ENCODE results near the gene NEU4. TPM values are rescaled to one million over a fixed set of nuclear protein-coding genes. Genes with fewer than 3 reads are reported as not detected.
A peak's percentile ranks its signal among the peaks of the same experiment; 100 is the strongest.

The NEU4 gene
- total RNA-seq, 1 experiment from 2014 or later: 0.70 TPM

GRCh38 chr2:241864850-241865213 lies 55.8 kb downstream of the NEU4 start:
- Histone ChIP-seq H4K91ac (ENCODE audit: insufficient read length, low read depth, low read length) (no peak overlapping the region), H3K4me2 (ENCODE audit: insufficient read depth, insufficient read length, low read length) (no peak overlapping the region), H3K14ac (ENCODE audit: insufficient read depth, low read length) (no peak overlapping the region), H4K8ac (replicated peaks; ENCODE audit: insufficient read length, low read depth, low read length) (peak overlapping the region; percentile 60), H2AK5ac (ENCODE audit: insufficient read length, low read length) (no peak overlapping the region), H3T11ph (ENCODE audit: low read length) (no peak overlapping the region), H3K4ac (ENCODE audit: low read depth, low read length) (no peak overlapping the region), H3K9me3 (ENCODE audit: control insufficient read depth, low read depth, low read length) (no peaks in the 10 kb centered on the region), H3K27me3 (ENCODE audit: insufficient read depth, low read length) (no peaks in the 10 kb centered on the region; the same call in 1 of the 2 replicates), H3K79me2 (ENCODE audit: insufficient read depth, low read length) (no peaks in the 10 kb centered on the region), H3K4me1 (ENCODE audit: insufficient read depth, low read length) (no peaks in the 10 kb centered on the region; the same call in 1 of the 2 replicates), H3K27ac (ENCODE audit: insufficient read length, low read depth, low read length) (no peak overlapping the region), H4K5ac (ENCODE audit: insufficient read length, low read depth, low read length) (peak overlapping the region; percentile 1), H3K18ac (ENCODE audit: insufficient read length, low read depth, low read length) (no peak overlapping the region), H2BK5ac (ENCODE audit: insufficient read length, low read length) (no peak overlapping the region), H2BK120ac (ENCODE audit: low read depth, low read length, poor library complexity, severe bottlenecking) (no peak overlapping the region), H2BK12ac (ENCODE audit: insufficient read length, low read depth, low read length) (no peak overlapping the region), H2AFZ (ENCODE audit: low read length) (no peak overlapping the region), H3K9ac (ENCODE audit: extremely low read depth, insufficient read length, low read length) (no peak overlapping the region), H3K79me1 (ENCODE audit: insufficient read depth, low read depth, low read length, poor library complexity, severe bottlenecking) (no peaks in the 10 kb centered on the region), H3K23me2 (ENCODE audit: insufficient read length, low read depth, low read length, poor library complexity, severe bottlenecking) (no peaks in the 10 kb centered on the region), H3K56ac (ENCODE audit: insufficient read length, low read depth, low read length) (no peak overlapping the region), H3K23ac (ENCODE audit: insufficient read length, low read depth, low read length) (no peak overlapping the region), H2BK15ac (ENCODE audit: low read depth, low read length) (no peak overlapping the region), H4K20me1 (ENCODE audit: control insufficient read depth, insufficient read depth, insufficient read length) (peaks cover 8% of the 10 kb centered on the region), H2BK20ac (ENCODE audit: low read depth, low read length, poor library complexity, severe bottlenecking) (no peak overlapping the region)
- no peak overlapping the region for H3K4me3 Mint-ChIP-seq
- peak overlapping the region in 1 of 3 experiments; percentile 63; a peak in 1 of 7 replicates for H3K27ac Mint-ChIP-seq
- no peak for TF ChIP-seq CTCF (conservative IDR thresholded peaks at IDR 0.05)
- H3K27me3 Mint-ChIP-seq (ENCODE audit: low read depth): peaks cover 18% of the 10 kb centered on the region
- peaks cover 4 to 17% of the 10 kb centered on the region in 2 experiments for H3K4me1 Mint-ChIP-seq
- 100% methylated on average over 5 of the region's 5 CpGs for WGBS (ENCODE audit: extremely low coverage, insufficient read length, low lambda C conversion rate)
- no peak for DNase-seq
- peaks cover 0 to 6% (median 0%) of the 10 kb centered on the region in 3 experiments; a peak in 2 of 7 replicates for H3K36me3 Mint-ChIP-seq (ENCODE audit: insufficient read depth in 1 of 3, low read depth in 3 of 3)
- H3K9me3 Mint-ChIP-seq: peaks cover 19 to 20% of the 10 kb centered on the region in 2 experiments
